Measurements from ENCODE around the gene NSG2.

Gene NSG2

DNA sequence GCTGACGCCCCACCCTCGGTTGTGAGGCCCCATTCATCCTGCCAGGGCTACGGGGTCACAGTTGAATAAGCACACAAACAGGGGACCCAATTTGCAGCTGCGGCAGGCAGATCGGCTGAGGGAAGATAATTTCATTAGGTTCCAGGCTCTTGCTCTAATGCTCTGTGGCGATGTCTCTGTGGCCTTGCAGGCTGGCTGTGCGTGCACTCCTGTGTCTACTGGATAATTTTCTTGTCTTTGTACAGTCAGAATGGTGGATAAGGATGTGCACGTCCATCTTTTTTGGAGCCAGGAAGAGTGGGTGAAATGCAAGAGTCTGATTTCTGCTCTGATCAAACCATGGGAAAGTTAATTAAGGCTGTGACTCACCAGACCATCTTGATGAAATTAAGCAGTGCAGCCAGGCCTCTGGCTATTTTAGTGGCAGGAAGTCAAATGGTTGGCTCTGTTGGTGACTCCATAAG is 39.2 kb downstream of the NSG2 start:
- peaks cover 9% of the 10 kb centered on the region for H3K4me1 ChIP-seq (ENCODE audit: low read length)
- H3K27ac ChIP-seq (ENCODE audit: low read length): no peak overlapping the region

DNA sequence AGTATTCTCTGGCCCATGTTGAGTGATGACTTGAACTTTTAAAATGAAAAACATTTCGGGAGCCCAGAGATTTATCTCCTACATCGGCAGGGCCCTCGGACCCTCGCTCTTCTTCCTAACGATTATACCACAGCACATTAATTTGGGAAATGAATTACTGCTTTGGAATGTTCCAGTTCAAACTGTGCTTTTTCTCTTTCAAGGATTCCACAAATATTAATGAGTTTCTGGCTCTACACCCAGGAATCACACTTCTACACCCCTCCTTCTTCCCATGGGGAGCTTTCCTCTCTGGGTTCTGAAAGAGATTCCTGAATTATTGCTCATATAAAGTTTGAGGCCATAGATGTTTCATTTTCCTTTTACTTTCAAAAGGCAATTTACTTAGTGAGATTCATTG is 41.2 kb downstream of the NSG2 start:
- DNase-seq: no peak
- Histone ChIP-seq H3K4me3 (ENCODE audit: low read length) (no peak overlapping the region), H3K4me1 (ENCODE audit: low read length) (no peaks in the 10 kb centered on the region), H3K27me3 (replicated peaks; ENCODE audit: insufficient read depth, low read length) (no peaks in the 10 kb centered on the region), H3K27ac (ENCODE audit: low read length) (no peak overlapping the region), H3K9me3 (replicated peaks; ENCODE audit: insufficient read depth, low read length) (no peaks in the 10 kb centered on the region), H3F3A (ENCODE audit: insufficient read depth, low read length) (no peaks in the 10 kb centered on the region), H3K9me2 (replicated peaks; ENCODE audit: insufficient read depth, low read length) (no peaks in the 10 kb centered on the region), H3K4me2 (ENCODE audit: low read depth, low read length) (no peak overlapping the region), H4K20me1 (ENCODE audit: insufficient read depth, low read length) (no peaks in the 10 kb centered on the region), H3K79me2 (ENCODE audit: low read length) (no peaks in the 10 kb centered on the region), H2AFZ (ENCODE audit: low read length) (no peak overlapping the region), H3K9ac (ENCODE audit: low read length) (no peak overlapping the region), H3K36me3 (replicated peaks; ENCODE audit: insufficient read depth, low read length) (no peaks in the 10 kb centered on the region)
- TF ChIP-seq, protein P1, sequence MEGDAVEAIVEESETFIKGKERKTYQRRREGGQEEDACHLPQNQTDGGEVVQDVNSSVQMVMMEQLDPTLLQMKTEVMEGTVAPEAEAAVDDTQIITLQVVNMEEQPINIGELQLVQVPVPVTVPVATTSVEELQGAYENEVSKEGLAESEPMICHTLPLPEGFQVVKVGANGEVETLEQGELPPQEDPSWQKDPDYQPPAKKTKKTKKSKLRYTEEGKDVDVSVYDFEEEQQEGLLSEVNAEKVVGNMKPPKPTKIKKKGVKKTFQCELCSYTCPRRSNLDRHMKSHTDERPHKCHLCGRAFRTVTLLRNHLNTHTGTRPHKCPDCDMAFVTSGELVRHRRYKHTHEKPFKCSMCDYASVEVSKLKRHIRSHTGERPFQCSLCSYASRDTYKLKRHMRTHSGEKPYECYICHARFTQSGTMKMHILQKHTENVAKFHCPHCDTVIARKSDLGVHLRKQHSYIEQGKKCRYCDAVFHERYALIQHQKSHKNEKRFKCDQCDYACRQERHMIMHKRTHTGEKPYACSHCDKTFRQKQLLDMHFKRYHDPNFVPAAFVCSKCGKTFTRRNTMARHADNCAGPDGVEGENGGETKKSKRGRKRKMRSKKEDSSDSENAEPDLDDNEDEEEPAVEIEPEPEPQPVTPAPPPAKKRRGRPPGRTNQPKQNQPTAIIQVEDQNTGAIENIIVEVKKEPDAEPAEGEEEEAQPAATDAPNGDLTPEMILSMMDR (IDR thresholded peaks at IDR 0.05; ENCODE audit: low read length): no peak
- TF ChIP-seq EZH2 (optimal IDR thresholded peaks at IDR 0.05; ENCODE audit: low read depth, low read length) (no peak), EZH2phosphoT487 (IDR thresholded peaks at IDR 0.05; ENCODE audit: low read length) (no peak)

More for the DNA sequence above, 39.2 kb downstream of the NSG2 start:
- DNase-seq: no peak
- Histone ChIP-seq H3K9me2 (replicated peaks; ENCODE audit: insufficient read depth, low read length) (no peaks in the 10 kb centered on the region), H3F3A (ENCODE audit: insufficient read depth, low read length) (no peaks in the 10 kb centered on the region), H2AFZ (ENCODE audit: low read length) (no peak overlapping the region), H3K9me3 (replicated peaks; ENCODE audit: insufficient read depth, low read length) (no peaks in the 10 kb centered on the region), H4K20me1 (ENCODE audit: insufficient read depth, low read length) (no peaks in the 10 kb centered on the region), H3K4me3 (ENCODE audit: low read length) (no peak overlapping the region), H3K36me3 (replicated peaks; ENCODE audit: insufficient read depth, low read length) (no peaks in the 10 kb centered on the region), H3K79me2 (ENCODE audit: low read length) (no peaks in the 10 kb centered on the region), H3K4me2 (ENCODE audit: low read depth, low read length) (no peak overlapping the region), H3K9ac (ENCODE audit: low read length) (no peak overlapping the region), H3K27me3 (replicated peaks; ENCODE audit: insufficient read depth, low read length) (no peaks in the 10 kb centered on the region)
- TF ChIP-seq, protein P1 (IDR thresholded peaks at IDR 0.05; ENCODE audit: low read length): no peak

DNA sequence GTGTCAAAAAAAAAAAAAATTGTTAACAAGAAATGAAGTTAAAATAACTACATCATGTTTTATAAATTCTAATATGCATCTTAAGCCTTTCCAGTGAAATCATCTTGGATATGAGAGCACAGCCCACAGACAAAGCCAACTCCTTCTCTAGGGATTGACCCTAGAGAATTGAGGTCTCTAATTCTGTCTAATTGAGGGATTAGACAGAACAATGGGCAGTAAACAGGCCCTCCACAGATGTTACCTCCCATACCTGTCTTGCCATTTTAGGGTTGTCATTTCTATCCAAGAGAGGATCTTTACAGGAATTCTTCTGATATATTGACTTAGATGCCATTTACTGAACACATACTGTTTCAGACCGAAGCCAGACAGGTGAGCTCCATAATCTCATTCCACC is 42.3 kb downstream of the NSG2 start:
- no peaks in the 10 kb centered on the region for H3F3A ChIP-seq (ENCODE audit: insufficient read depth, low read length)
- no peak overlapping the region for H3K4me2 ChIP-seq (ENCODE audit: low read depth, low read length)
- H3K27ac ChIP-seq (ENCODE audit: low read length): no peak overlapping the region
- TF ChIP-seq, protein P1 (IDR thresholded peaks at IDR 0.05; ENCODE audit: low read length): no peak
- no peak for TF ChIP-seq EZH2phosphoT487 (IDR thresholded peaks at IDR 0.05; ENCODE audit: low read length)
- TF ChIP-seq EZH2 (optimal IDR thresholded peaks at IDR 0.05; ENCODE audit: low read depth, low read length): no peak
- no peaks in the 10 kb centered on the region for H3K9me2 ChIP-seq (replicated peaks; ENCODE audit: insufficient read depth, low read length)
- H2AFZ ChIP-seq (ENCODE audit: low read length): no peak overlapping the region
- H3K9me3 ChIP-seq (replicated peaks; ENCODE audit: insufficient read depth, low read length): no peaks in the 10 kb centered on the region
- no peaks in the 10 kb centered on the region for H3K27me3 ChIP-seq (replicated peaks; ENCODE audit: insufficient read depth, low read length)
- H3K4me1 ChIP-seq (ENCODE audit: low read length): no peaks in the 10 kb centered on the region
- no peak overlapping the region for H3K9ac ChIP-seq (ENCODE audit: low read length)
- no peaks in the 10 kb centered on the region for H4K20me1 ChIP-seq (ENCODE audit: insufficient read depth, low read length)
- H3K4me3 ChIP-seq (ENCODE audit: low read length): no peak overlapping the region
- no peak for DNase-seq
- H3K36me3 ChIP-seq (replicated peaks; ENCODE audit: insufficient read depth, low read length): no peaks in the 10 kb centered on the region
- no peaks in the 10 kb centered on the region for H3K79me2 ChIP-seq (ENCODE audit: low read length)

Data from MM.1S (cell line).